ENCODE data around the gene EGFL8.

- TF ChIP-seq CTCF (IDR thresholded peaks at IDR 0.05; ENCODE audit: control extremely low read depth in 1 of 3, insufficient read depth in 1 of 3, low read depth in 1 of 3, low read length in 3 of 3) (no peak), JUND (IDR thresholded peaks at IDR 0.05; ENCODE audit: low read length) (no peak), CHD1 (IDR thresholded peaks at IDR 0.05; ENCODE audit: low read depth, low read length) (no peak), ATF3 (IDR thresholded peaks at IDR 0.05; ENCODE audit: insufficient read depth, low read depth, low read length) (no peak), SP1 (IDR thresholded peaks at IDR 0.05; ENCODE audit: low read depth, low read length) (no peak), RAD21 (IDR thresholded peaks at IDR 0.05 in 1 of 2, conservative IDR thresholded peaks at IDR 0.05 in 1 of 2; ENCODE audit: low read depth in 2 of 2, low read length in 2 of 2) (no peak), MAX (IDR thresholded peaks at IDR 0.05) (no peak)
Observed at GRCh38 chr6:32215617-32216016, 51.2 kb downstream of the EGFL8 start.

All from H1 (cell line).